Gastrocnemius medialis (tissue), 4 donors: ENCODE results near the gene SNPH. TPM values are rescaled to one million over a fixed set of nuclear protein-coding genes. Genes with fewer than 3 reads are reported as not detected.

Source experiments
- ATAC-seq, 2 donors: fragments of 150-250 bp; one replicate each; pipeline ENCODE4 v1.9.1; 2016
- DNase-seq, 2 donors: peaks; one replicate each; pipeline ENCODE4 v3.0.0-alpha.2; 2019
- H3K27ac ChIP-seq, 4 donors: fragments of 200-600 bp; sonication (generic); 1 replicate in 1 of 4; 2 replicates in 3 of 4; pipeline ENCODE4 v1.5.1; 2016 to 2018; ENCODE audit warnings: mild to moderate bottlenecking in 2 of 4, moderate library complexity in 1 of 4
- H3K27me3 ChIP-seq, 3 donors: fragments of 200-600 bp; sonication (generic) in 2 of 3; 1 replicate in 1 of 3; 2 replicates in 2 of 3; pipeline versions ENCODE4 v1.5.1 to v1.6.0; 2016 to 2019; ENCODE audit warnings: mild to moderate bottlenecking in 1 of 3, moderate library complexity in 1 of 3
- H3K36me3 ChIP-seq, 2 donors: fragments of 200-600 bp; sonication (generic) in 1 of 2; one replicate each; pipeline ENCODE4 v1.5.1; 2017 to 2018
- H3K4me1 ChIP-seq, 2 donors: fragments of 200-600 bp; sonication (generic) in 1 of 2; one replicate each; pipeline ENCODE4 v1.5.1; 2016 to 2017; ENCODE audit warnings: mild to moderate bottlenecking in 2 of 2
- H3K4me3 ChIP-seq, 4 donors: fragments of 200-600 bp; sonication (generic) in 3 of 4; 1 replicate in 1 of 4; 2 replicates in 3 of 4; pipeline ENCODE4 v1.5.1; 2016 to 2019; ENCODE audit warnings: mild to moderate bottlenecking in 2 of 4
- H3K9me3 ChIP-seq, 3 donors: fragments of 200-600 bp; sonication (generic) in 2 of 3; 1 replicate in 1 of 3; 2 replicates in 2 of 3; pipeline ENCODE4 v1.5.1; 2016 to 2019
- CTCF ChIP-seq, 5 experiments: fragments of 450-650 bp in 3 of 5; fragments of 200-600 bp in 2 of 5; sonication (generic) in 2 of 5; IDR thresholded peaks in 4 of 5; conservative IDR thresholded peaks in 1 of 5; 1 replicate in 4 of 5; 2 replicates in 1 of 5; pipeline ENCODE4 v1.5.1; 2016 to 2019; ENCODE audit warnings: antibody characterized with exemption in 5 of 5, mild to moderate bottlenecking in 3 of 5, moderate library complexity in 3 of 5
- POLR2A ChIP-seq, 2 donors: fragments of 450-650 bp; IDR thresholded peaks; one replicate each; pipeline ENCODE4 v1.6.1; 2017; ENCODE audit warnings: antibody characterized with exemption in 2 of 2, mild to moderate bottlenecking in 2 of 2, moderate library complexity in 2 of 2
- in situ Hi-C, 4 donors: fragments of 200-750 bp; cut with MboI; loops; one replicate each; pipeline versions ENCODE4 v1.15.0 to v1.8.0; 2017; ENCODE audit warnings: low sequenced_read_pairs in 4 of 4
- intact Hi-C: fragments of 100-400 bp; cut with DNase I; formaldehyde crosslinking; loops from one replicate; pipeline ENCODE4 v1.15.1; 2023; ENCODE audit warnings: low total_unique reads
- total RNA-seq, 4 donors: library from RNA; depleted of rRNA; stranded (reverse); fragments of >200 nt; gene quantifications; one replicate each; pipeline versions ENCODE4 v1.1.0 to v1.2.3, GENCODE V29; 2016

SNPH gene
- total RNA-seq, 4 donors from 2014 or later, result 3.1 to 27.4 (median 15.9) TPM

GRCh38 chr20:1273366-1273765, 7.3 kb downstream of the SNPH start:
- H3K4me3 ChIP-seq, result no peak overlapping the region
- no peaks in the 10 kb centered on the region for H3K4me1 ChIP-seq
- H3K27ac ChIP-seq, result no peak overlapping the region
- H3K36me3 ChIP-seq, result no peaks in the 10 kb centered on the region
- intact Hi-C loops, result no loop called here
- ATAC-seq, result no peak
- in situ Hi-C loops, result no loop called here
- no peak for TF ChIP-seq CTCF (IDR thresholded peaks at IDR 0.05 in 4 of 5, conservative IDR thresholded peaks at IDR 0.05 in 1 of 5)
- no peak for TF ChIP-seq POLR2A (IDR thresholded peaks at IDR 0.05)
- H3K9me3 ChIP-seq, result no peaks in the 10 kb centered on the region
- DNase-seq, result no peak
- H3K27me3 ChIP-seq, result no peaks in the 10 kb centered on the region

GRCh38 chr20:1274485-1275311, 8.6 kb downstream of the SNPH start:
- H3K36me3 ChIP-seq, result no peaks in the 10 kb centered on the region
- intact Hi-C loops, result no loop called here
- H3K9me3 ChIP-seq, result no peaks in the 10 kb centered on the region
- no peak overlapping the region for H3K27ac ChIP-seq
- H3K4me1 ChIP-seq, result no peaks in the 10 kb centered on the region
- H3K27me3 ChIP-seq, result no peaks in the 10 kb centered on the region
- TF ChIP-seq POLR2A (IDR thresholded peaks at IDR 0.05), result no peak
- TF ChIP-seq CTCF (IDR thresholded peaks at IDR 0.05 in 4 of 5, conservative IDR thresholded peaks at IDR 0.05 in 1 of 5), result no peak
- ATAC-seq, result no peak
- DNase-seq, result no peak
- in situ Hi-C loops, result no loop called here
- no peak overlapping the region for H3K4me3 ChIP-seq

GRCh38 chr20:1275919-1276318, 9.8 kb downstream of the SNPH start:
- in situ Hi-C loops, result no loop called here
- Histone ChIP-seq H3K9me3 (no peaks in the 10 kb centered on the region), H3K4me3 (no peak overlapping the region), H3K27me3 (no peaks in the 10 kb centered on the region), H3K4me1 (peaks cover 5 to 8% of the 10 kb centered on the region in 2 donors), H3K36me3 (no peaks in the 10 kb centered on the region), H3K27ac (no peak overlapping the region)
- DNase-seq (no peak), ATAC-seq (no peak)
- TF ChIP-seq CTCF (IDR thresholded peaks at IDR 0.05 in 4 of 5, conservative IDR thresholded peaks at IDR 0.05 in 1 of 5), result no peak
- TF ChIP-seq POLR2A (IDR thresholded peaks at IDR 0.05), result no peak
- intact Hi-C loops, result no loop called here

GRCh38 chr20:1277529-1278322, 11.6 kb downstream of the SNPH start:
- Histone ChIP-seq H3K4me1 (peaks cover 14 to 19% of the 10 kb centered on the region in 2 donors), H3K27ac (no peak overlapping the region), H3K36me3 (no peaks in the 10 kb centered on the region), H3K27me3 (no peaks in the 10 kb centered on the region), H3K9me3 (no peaks in the 10 kb centered on the region), H3K4me3 (no peak overlapping the region)
- in situ Hi-C loops, result no loop called here
- ATAC-seq (no peak), DNase-seq (no peak)
- TF ChIP-seq POLR2A (IDR thresholded peaks at IDR 0.05) (no peak), CTCF (IDR thresholded peaks at IDR 0.05 in 4 of 5, conservative IDR thresholded peaks at IDR 0.05 in 1 of 5) (no peak)
- intact Hi-C loops, result no loop called here
